Ishikawa (cell line): Measurements from ENCODE around the gene HIC1.

Experiments used
- CEBPB ChIP-seq: IDR thresholded peaks from 2 replicates; pipeline ENCODE4 v1.6.1; 2012
- CREB1 ChIP-seq: IDR thresholded peaks from 2 replicates; pipeline ENCODE4 v1.6.1; 2012; ENCODE audit warnings: low read depth
- EGR1 ChIP-seq: IDR thresholded peaks from 2 replicates; pipeline ENCODE4 v1.6.1; 2012
- EP300 ChIP-seq: IDR thresholded peaks from 2 replicates; pipeline ENCODE4 v1.6.1; 2012; ENCODE audit warnings: borderline replicate concordance
- FOXM1 ChIP-seq: IDR thresholded peaks from 2 replicates; pipeline ENCODE4 v1.6.1; 2012; ENCODE audit warnings: low read depth, borderline replicate concordance
- NFIC ChIP-seq: IDR thresholded peaks from 2 replicates; pipeline ENCODE4 v1.6.1; 2012
- RAD21 ChIP-seq: IDR thresholded peaks from 2 replicates; pipeline ENCODE4 v1.6.1; 2012; ENCODE audit warnings: low read depth
- TAF1 ChIP-seq: IDR thresholded peaks from 2 replicates; pipeline ENCODE4 v1.6.1; 2012; ENCODE audit warnings: low read depth, mild to moderate bottlenecking
- TCF12 ChIP-seq: IDR thresholded peaks from 2 replicates; pipeline ENCODE4 v1.6.1; 2012; ENCODE audit warnings: low read depth
- TEAD4 ChIP-seq: IDR thresholded peaks from 2 replicates; pipeline ENCODE4 v1.6.1; 2012
- YY1 ChIP-seq: IDR thresholded peaks from 2 replicates; pipeline ENCODE4 v1.6.1; 2012; ENCODE audit warnings: low read depth
- ZBTB7A ChIP-seq: IDR thresholded peaks from 2 replicates; pipeline ENCODE4 v1.6.1; 2012; ENCODE audit warnings: low read depth
- TF ChIP-seq, protein P1 (sequence below): IDR thresholded peaks from 2 replicates; pipeline ENCODE4 v1.6.1; 2012
- TF ChIP-seq, protein P2 (sequence below): IDR thresholded peaks from 2 replicates; pipeline ENCODE4 v1.6.1; 2012; ENCODE audit warnings: low read depth, mild to moderate bottlenecking
- TF ChIP-seq, protein P3 (sequence below): IDR thresholded peaks from 2 replicates; pipeline ENCODE4 v1.6.1; 2012

Gene HIC1

DNA sequence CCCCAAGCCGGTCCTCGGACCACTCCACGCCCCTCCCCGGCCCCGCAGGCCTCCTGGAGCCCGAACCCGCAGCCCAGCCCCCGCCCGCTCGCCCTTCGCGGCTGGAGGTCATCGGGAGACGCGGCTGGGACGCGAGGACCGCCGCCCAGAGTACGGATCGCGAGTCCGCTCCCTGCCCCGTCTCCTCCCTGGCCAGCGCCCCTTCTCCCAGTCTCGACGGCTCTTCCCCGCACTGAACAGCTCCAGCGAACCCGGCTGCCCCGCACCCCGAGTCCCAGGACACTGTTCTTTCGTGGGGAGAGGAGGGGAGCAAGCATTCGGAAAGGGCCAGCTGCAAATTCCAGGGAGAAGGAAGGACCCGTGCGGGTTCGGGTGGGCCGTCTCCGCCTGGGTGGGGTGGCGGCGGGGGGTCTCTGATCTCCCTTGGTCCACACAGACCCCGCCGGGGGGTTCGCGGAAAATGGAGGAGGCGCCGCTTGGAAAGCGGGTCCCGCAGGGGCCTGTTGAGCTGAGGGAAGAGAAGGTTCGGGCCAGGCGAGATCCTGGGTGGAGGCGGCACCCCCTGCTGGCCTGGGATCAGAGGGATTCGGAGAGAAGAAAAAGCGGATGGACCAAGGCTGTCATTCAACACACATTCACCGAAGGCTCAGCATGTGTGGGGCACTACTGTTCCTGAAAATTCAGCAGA is 29.1 kb upstream of the HIC1 start:
- TF ChIP-seq RAD21 = peak; percentile 62
- no peak for TF ChIP-seq EGR1

DNA sequence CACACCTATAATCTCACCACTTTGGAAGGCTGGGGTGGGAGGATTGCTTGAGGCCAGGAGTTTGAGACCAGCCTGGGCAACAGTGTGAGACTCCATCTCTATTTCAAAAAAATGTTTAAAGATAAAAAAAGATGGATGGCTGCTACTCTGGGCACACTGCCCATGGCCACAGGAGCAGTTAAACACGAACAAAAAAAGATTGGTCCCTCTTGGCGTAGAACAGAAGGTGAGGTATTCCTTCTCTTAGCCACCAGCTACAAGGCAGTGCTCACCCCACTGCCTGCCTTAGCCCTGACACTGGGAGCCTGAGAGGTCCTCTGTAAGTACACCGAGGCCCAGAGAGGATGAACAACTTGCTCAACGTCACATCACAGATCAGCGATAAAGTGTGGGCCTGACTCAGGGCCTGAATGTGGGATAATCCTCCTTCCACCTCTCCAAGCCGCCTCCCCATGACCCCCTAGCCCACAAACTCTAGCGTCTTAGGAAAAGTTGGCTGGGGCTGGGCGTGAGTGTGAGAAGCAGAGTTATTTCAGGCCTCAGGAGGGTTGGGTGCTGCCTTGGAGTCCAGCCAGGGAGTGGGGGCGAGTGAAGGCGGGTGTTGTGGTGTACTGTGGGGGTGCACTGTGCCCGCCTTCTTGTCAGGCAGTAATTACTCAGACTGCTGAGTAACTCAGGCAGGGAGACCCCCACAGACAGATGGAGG is 27.2 kb upstream of the HIC1 start:
- TF ChIP-seq, protein P1, sequence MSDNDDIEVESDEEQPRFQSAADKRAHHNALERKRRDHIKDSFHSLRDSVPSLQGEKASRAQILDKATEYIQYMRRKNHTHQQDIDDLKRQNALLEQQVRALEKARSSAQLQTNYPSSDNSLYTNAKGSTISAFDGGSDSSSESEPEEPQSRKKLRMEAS = no peak
- TF ChIP-seq, protein P2, sequence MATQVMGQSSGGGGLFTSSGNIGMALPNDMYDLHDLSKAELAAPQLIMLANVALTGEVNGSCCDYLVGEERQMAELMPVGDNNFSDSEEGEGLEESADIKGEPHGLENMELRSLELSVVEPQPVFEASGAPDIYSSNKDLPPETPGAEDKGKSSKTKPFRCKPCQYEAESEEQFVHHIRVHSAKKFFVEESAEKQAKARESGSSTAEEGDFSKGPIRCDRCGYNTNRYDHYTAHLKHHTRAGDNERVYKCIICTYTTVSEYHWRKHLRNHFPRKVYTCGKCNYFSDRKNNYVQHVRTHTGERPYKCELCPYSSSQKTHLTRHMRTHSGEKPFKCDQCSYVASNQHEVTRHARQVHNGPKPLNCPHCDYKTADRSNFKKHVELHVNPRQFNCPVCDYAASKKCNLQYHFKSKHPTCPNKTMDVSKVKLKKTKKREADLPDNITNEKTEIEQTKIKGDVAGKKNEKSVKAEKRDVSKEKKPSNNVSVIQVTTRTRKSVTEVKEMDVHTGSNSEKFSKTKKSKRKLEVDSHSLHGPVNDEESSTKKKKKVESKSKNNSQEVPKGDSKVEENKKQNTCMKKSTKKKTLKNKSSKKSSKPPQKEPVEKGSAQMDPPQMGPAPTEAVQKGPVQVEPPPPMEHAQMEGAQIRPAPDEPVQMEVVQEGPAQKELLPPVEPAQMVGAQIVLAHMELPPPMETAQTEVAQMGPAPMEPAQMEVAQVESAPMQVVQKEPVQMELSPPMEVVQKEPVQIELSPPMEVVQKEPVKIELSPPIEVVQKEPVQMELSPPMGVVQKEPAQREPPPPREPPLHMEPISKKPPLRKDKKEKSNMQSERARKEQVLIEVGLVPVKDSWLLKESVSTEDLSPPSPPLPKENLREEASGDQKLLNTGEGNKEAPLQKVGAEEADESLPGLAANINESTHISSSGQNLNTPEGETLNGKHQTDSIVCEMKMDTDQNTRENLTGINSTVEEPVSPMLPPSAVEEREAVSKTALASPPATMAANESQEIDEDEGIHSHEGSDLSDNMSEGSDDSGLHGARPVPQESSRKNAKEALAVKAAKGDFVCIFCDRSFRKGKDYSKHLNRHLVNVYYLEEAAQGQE = no peak
- no peak for TF ChIP-seq NFIC
- no peak for TF ChIP-seq EP300
- TF ChIP-seq TCF12 = no peak
- no peak for TF ChIP-seq CEBPB

DNA sequence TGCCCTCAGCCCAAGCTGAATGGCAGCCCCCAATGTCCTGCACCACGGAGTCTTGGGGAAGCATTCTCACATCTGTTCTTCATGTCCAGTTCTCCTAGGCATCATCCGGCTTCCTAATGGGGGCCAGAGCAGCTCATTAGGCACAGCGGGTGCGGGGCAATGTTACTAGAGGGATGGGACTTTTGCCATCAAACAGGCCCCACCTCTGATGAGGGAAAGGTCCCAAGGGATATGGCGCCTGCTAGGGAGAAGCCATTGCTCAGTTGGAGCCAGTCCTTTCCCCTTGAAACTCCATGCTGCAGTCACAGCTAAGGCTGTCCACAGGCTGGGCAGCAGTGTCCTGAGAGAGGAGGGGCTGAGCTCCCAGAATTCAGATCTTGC is 26.7 kb upstream of the HIC1 start:
- TF ChIP-seq, protein P2 = no peak
- no peak for TF ChIP-seq EGR1
- no peak for TF ChIP-seq NFIC
- no peak for TF ChIP-seq EP300
- TF ChIP-seq CEBPB = no peak

DNA sequence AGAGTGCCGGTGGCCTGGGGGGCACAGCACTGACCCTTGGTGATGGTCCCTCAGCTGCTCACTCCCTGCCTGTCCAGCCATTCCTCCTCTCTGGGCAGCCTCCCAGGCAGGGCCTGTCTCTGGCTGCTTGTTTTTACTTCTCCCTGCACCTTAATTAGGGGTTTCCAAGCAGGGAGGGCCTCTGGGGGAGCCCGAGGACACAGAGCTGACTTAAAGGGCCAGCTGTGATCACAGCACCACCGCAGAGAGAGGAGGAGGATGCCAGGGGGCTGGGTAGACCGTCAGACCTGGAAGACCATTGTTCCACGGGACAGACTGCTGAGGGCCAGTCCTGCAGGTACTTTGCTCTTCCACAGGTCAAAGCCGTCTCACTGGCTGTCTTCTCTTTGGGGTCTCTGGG is 26.2 kb upstream of the HIC1 start:
- TF ChIP-seq EP300 (no peak), RAD21 (no peak)

DNA sequence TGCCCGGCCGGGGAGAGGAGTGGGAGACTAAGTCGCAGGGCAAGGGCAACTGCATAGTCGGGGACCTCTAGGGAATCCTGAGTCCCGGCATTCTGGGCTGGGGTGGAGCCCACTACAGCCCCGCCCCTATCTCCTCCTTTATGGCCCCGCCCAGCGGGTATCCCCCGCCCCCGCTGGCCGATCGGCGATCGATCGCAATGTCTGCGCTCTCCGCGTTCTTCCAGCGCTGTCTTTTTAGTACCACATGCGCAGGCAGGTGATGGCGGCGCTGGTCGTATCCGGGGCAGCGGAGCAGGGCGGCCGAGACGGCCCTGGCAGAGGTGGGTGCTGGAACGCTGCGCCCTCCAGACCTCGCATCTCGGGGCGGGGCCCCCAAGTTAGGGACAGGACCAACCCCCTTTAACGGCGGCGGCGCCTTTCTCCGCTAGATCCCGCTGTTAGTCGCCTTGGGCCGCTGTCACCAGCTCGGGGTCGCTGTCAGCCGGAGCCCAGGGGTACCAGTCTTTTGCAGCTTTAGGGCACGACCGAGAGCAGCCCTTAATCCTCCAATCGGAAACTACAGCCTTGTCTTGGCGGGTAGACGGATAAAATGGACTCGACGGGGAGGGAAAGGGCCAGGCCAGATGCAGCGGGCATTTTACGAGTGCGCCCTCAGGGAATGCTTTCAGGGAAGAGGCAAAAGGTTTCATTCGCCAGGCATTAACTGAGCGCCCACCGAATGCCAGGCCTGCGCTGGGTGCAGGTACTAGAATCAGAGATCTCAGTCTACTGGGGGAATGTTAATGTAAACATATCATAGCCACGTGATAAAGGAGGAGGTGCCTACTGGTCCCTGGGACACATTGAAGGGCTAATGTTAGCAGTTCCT is 24.8 kb upstream of the HIC1 start, which contains the start of gene DPH1:
Gene DPH1 (plus strand): TSS at position 243 of the 868 bp plus-strand sequence. CDS start 17 bp downstream, at position 260.
- TF ChIP-seq NFIC (no peak), TCF12 (peak; percentile 81), CREB1 (0 out of 2 replicates have a peak, but pooled peaks have one; percentile 10), YY1 (peak; percentile 98), TEAD4 (peak; percentile 66), ZBTB7A (no peak), CEBPB (no peak), EP300 (no peak), RAD21 (no peak), TAF1 (peak; percentile 86), EGR1 (peak; percentile 93), FOXM1 (no peak)
- TF ChIP-seq, protein P2 = peak; percentile 20; the same call in 1 of the 2 replicates
- TF ChIP-seq, protein P3, sequence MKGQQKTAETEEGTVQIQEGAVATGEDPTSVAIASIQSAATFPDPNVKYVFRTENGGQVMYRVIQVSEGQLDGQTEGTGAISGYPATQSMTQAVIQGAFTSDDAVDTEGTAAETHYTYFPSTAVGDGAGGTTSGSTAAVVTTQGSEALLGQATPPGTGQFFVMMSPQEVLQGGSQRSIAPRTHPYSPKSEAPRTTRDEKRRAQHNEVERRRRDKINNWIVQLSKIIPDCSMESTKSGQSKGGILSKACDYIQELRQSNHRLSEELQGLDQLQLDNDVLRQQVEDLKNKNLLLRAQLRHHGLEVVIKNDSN = peak; percentile 92
- TF ChIP-seq, protein P1 = peak; percentile 99
